ENCODE results near the gene SMOC1.

The SMOC1 gene

GRCh38 chr14:70077005-70077404 is 197.8 kb downstream of the SMOC1 start:
- no peak for DNase-seq (ENCODE audit: insufficient read length, low spot score)
- TF ChIP-seq, protein P1, sequence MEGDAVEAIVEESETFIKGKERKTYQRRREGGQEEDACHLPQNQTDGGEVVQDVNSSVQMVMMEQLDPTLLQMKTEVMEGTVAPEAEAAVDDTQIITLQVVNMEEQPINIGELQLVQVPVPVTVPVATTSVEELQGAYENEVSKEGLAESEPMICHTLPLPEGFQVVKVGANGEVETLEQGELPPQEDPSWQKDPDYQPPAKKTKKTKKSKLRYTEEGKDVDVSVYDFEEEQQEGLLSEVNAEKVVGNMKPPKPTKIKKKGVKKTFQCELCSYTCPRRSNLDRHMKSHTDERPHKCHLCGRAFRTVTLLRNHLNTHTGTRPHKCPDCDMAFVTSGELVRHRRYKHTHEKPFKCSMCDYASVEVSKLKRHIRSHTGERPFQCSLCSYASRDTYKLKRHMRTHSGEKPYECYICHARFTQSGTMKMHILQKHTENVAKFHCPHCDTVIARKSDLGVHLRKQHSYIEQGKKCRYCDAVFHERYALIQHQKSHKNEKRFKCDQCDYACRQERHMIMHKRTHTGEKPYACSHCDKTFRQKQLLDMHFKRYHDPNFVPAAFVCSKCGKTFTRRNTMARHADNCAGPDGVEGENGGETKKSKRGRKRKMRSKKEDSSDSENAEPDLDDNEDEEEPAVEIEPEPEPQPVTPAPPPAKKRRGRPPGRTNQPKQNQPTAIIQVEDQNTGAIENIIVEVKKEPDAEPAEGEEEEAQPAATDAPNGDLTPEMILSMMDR (IDR thresholded peaks at IDR 0.05; ENCODE audit: insufficient read depth, missing control alignments), result no peak
- FAIRE-seq, result no peak

- DNase-seq (ENCODE audit: insufficient read length, low spot score) (no peak), FAIRE-seq (no peak)
- TF ChIP-seq, protein P1 (IDR thresholded peaks at IDR 0.05; ENCODE audit: insufficient read depth, missing control alignments), result no peak
These were observed 198.5 kb downstream of the SMOC1 start for GRCh38 chr14:70077720-70078119.

- FAIRE-seq, result no peak
- DNase-seq (ENCODE audit: insufficient read length, low spot score), result no peak
- TF ChIP-seq, protein P1 (IDR thresholded peaks at IDR 0.05; ENCODE audit: insufficient read depth, missing control alignments), result no peak
These were observed 199.1 kb downstream of the SMOC1 start for GRCh38 chr14:70078329-70078728.

DNA sequence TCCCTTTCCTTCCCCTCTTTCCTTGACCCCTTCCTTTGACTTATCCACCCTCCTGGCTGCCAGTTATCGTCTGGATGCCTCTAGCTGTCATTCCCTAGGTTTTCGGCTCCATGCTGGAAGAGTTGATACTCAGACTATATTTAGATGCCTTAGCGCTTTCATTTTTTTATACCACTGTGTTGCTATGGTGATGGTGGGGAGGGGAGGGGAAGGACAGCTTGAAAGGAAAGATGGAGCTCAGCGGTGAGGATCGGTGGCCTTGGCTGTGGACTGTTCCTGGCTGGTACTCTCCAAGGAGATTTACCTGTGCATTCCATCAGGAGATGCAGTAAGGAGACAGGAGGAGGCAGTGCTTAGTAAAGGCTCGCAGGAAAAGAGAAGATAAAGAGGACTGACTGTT is 200.9 kb downstream of the SMOC1 start:
- no peak for FAIRE-seq
- DNase-seq (ENCODE audit: insufficient read length, low spot score), result no peak
- TF ChIP-seq, protein P1 (IDR thresholded peaks at IDR 0.05; ENCODE audit: insufficient read depth, missing control alignments), result no peak

All from D721Med (cell line).